Esophagus squamous epithelium (tissue), 4 donors: ENCODE results near the gene LRBA.

Experiments
- POLR2A ChIP-seq, 4 donors: fragments of 450-650 bp; IDR thresholded peaks; one replicate each; pipeline ENCODE4 v1.6.1; 2017; ENCODE audit warnings: antibody characterized with exemption in 4 of 4, mild to moderate bottlenecking in 4 of 4, moderate library complexity in 3 of 4
- TF ChIP-seq, protein P1 (sequence below), 6 experiments: fragments of 450-650 bp in 4 of 6; fragments of 200-600 bp in 2 of 6; sonication (generic) in 2 of 6; IDR thresholded peaks; one replicate each; pipeline ENCODE4 v1.5.1; 2016 to 2019; ENCODE audit warnings: antibody characterized with exemption in 6 of 6, mild to moderate bottlenecking in 4 of 6, moderate library complexity in 4 of 6

DNA sequence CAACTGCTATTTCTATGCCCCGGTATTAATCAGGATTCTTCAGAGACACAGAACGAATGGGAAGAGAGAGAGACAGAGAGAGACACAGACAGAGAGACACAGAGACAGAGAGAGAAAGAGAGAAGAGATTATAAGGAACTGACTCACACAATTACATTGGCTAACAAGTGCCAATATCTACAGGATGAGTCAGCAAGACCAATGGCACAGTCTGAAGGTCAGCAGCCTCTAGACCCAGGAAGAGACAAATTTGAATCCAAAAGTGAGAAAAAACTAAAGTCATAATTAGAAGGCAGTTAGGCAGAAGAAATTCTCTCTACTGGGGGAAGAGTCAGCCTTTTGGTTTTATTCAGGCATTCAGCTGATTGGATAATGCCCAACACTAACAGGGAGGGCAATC lies 245.8 kb downstream of the LRBA start:
- TF ChIP-seq, protein P1, sequence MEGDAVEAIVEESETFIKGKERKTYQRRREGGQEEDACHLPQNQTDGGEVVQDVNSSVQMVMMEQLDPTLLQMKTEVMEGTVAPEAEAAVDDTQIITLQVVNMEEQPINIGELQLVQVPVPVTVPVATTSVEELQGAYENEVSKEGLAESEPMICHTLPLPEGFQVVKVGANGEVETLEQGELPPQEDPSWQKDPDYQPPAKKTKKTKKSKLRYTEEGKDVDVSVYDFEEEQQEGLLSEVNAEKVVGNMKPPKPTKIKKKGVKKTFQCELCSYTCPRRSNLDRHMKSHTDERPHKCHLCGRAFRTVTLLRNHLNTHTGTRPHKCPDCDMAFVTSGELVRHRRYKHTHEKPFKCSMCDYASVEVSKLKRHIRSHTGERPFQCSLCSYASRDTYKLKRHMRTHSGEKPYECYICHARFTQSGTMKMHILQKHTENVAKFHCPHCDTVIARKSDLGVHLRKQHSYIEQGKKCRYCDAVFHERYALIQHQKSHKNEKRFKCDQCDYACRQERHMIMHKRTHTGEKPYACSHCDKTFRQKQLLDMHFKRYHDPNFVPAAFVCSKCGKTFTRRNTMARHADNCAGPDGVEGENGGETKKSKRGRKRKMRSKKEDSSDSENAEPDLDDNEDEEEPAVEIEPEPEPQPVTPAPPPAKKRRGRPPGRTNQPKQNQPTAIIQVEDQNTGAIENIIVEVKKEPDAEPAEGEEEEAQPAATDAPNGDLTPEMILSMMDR (IDR thresholded peaks at IDR 0.05), result no peak
- no peak for TF ChIP-seq POLR2A (IDR thresholded peaks at IDR 0.05)
